ENCODE results near the gene ATM. TPM values are rescaled to one million over a fixed set of nuclear protein-coding genes. Genes with fewer than 3 reads are reported as not detected.
"Not testable (repeated sequence)": the region's sequence is repeated elsewhere in the genome, so short reads cannot be mapped to it uniquely, and the experiment has no call there.

The ATM gene
- total and polyA plus RNA-seq, 2 donors (not counting 1 experiment from before 2014, with no cell fraction given), result 111 to 446 TPM

- intact Hi-C loops (cut with micrococcal nuclease), result no loop called here
- POLR2A ChIA-PET, result no interaction called here
- WGBS (ENCODE audit: insufficient coverage), result no CpG with 5 or more reads among the region's 1 CpG
Measured at GRCh38 chr11:108393046-108393445, 170.2 kb downstream of the ATM start.

GRCh38 chr11:108394744-108395284, 171.9 kb downstream of the ATM start:
- no peaks in the 10 kb centered on the region for H3K9me3 ChIP-seq (ENCODE audit: control extremely low read depth in 1 of 3, control insufficient read depth in 2 of 3, insufficient read depth in 1 of 3, low read length in 2 of 3)
- no peaks in the 10 kb centered on the region for H4K20me1 ChIP-seq (ENCODE audit: control insufficient read depth, insufficient read depth, low read length, poor library complexity, severe bottlenecking)
- no peaks in the 10 kb centered on the region for H3K27me3 ChIP-seq (replicated peaks in 1 of 4; ENCODE audit: control extremely low read depth in 1 of 4, control insufficient read depth in 3 of 4, insufficient read depth in 4 of 4, low read length in 3 of 4)
- H3K36me3 ChIP-seq (replicated peaks in 1 of 2; ENCODE audit: control extremely low read depth in 1 of 2, control insufficient read depth in 1 of 2, extremely low read depth in 1 of 2, insufficient read depth in 2 of 2, low read length in 1 of 2), result no peaks in the 10 kb centered on the region
- Mint-ChIP-seq H3K4me3 (no peak overlapping the region), H3K9me3 (ENCODE audit: insufficient read depth) (no peaks in the 10 kb centered on the region), H3K27ac (no peak overlapping the region), H3K4me1 (no peaks in the 10 kb centered on the region), H3K27me3 (no peaks in the 10 kb centered on the region)
- intact Hi-C loops (cut with micrococcal nuclease), result no loop called here
- H2AFZ ChIP-seq (ENCODE audit: insufficient read depth, low read depth, low read length, poor library complexity, severe bottlenecking), result no peak overlapping the region
- H3K4me2 ChIP-seq (replicated peaks; ENCODE audit: low read depth, low read length, poor library complexity, severe bottlenecking), result no peak overlapping the region
- TF ChIP-seq EZH2 (IDR thresholded peaks at IDR 0.05; ENCODE audit: borderline replicate concordance, insufficient read depth, low read depth, low read length, poor library complexity, severe bottlenecking), result no peak
- TF ChIP-seq CTCF (IDR thresholded peaks at IDR 0.05), result no peak
- H3K79me2 ChIP-seq (ENCODE audit: control insufficient read depth, insufficient read depth, low read length), result no peaks in the 10 kb centered on the region
- no peak overlapping the region for H3K9ac ChIP-seq (ENCODE audit: low read length)
- WGBS (ENCODE audit: insufficient coverage), result no CpG with 5 or more reads among the region's 4 CpGs
- ATAC-seq (ENCODE audit: low read depth) (no peak), DNase-seq (no peak)
- no peak overlapping the region for H3K27ac ChIP-seq (ENCODE audit: low read length in 2 of 2)
- no peaks in the 10 kb centered on the region for H3K4me1 ChIP-seq (ENCODE audit: control insufficient read depth in 2 of 2, insufficient read depth in 2 of 2, low read length in 2 of 2)
- CTCF ChIA-PET, result no interaction called here
- POLR2A ChIA-PET, result no interaction called here
- no peak overlapping the region for H3K4me3 ChIP-seq (ENCODE audit: control extremely low read depth in 1 of 5, extremely low read depth in 1 of 5, insufficient read depth in 1 of 5, low read depth in 2 of 5, low read length in 4 of 5)

More at GRCh38 chr11:108393046-108393445, 170.2 kb downstream of the ATM start:
- CTCF ChIA-PET, result no interaction called here
- DNase-seq (no peak), ATAC-seq (ENCODE audit: low read depth) (no peak)
- H3K4me3 ChIP-seq (ENCODE audit: control extremely low read depth in 1 of 5, extremely low read depth in 1 of 5, insufficient read depth in 1 of 5, low read depth in 2 of 5, low read length in 4 of 5), result no peak overlapping the region
- no peak overlapping the region for H3K9ac ChIP-seq (ENCODE audit: low read length)
- Mint-ChIP-seq H3K27me3 (no peaks in the 10 kb centered on the region), H3K4me1 (no peaks in the 10 kb centered on the region), H3K4me3 (no peak overlapping the region), H3K27ac (no peak overlapping the region), H3K9me3 (ENCODE audit: insufficient read depth) (no peaks in the 10 kb centered on the region)
- no peaks in the 10 kb centered on the region for H4K20me1 ChIP-seq (ENCODE audit: control insufficient read depth, insufficient read depth, low read length, poor library complexity, severe bottlenecking)
- no peaks in the 10 kb centered on the region for H3K36me3 ChIP-seq (replicated peaks in 1 of 2; ENCODE audit: control extremely low read depth in 1 of 2, control insufficient read depth in 1 of 2, extremely low read depth in 1 of 2, insufficient read depth in 2 of 2, low read length in 1 of 2)
- no peak overlapping the region for H3K27ac ChIP-seq (ENCODE audit: low read length in 2 of 2)
- H3K27me3 ChIP-seq (replicated peaks in 1 of 4; ENCODE audit: control extremely low read depth in 1 of 4, control insufficient read depth in 3 of 4, insufficient read depth in 4 of 4, low read length in 3 of 4), result no peaks in the 10 kb centered on the region
- H3K4me1 ChIP-seq (ENCODE audit: control insufficient read depth in 2 of 2, insufficient read depth in 2 of 2, low read length in 2 of 2), result no peaks in the 10 kb centered on the region
- H2AFZ ChIP-seq (ENCODE audit: insufficient read depth, low read depth, low read length, poor library complexity, severe bottlenecking), result no peak overlapping the region
- no peaks in the 10 kb centered on the region for H3K79me2 ChIP-seq (ENCODE audit: control insufficient read depth, insufficient read depth, low read length)
- TF ChIP-seq CTCF (IDR thresholded peaks at IDR 0.05), result no peak
- TF ChIP-seq EZH2 (IDR thresholded peaks at IDR 0.05; ENCODE audit: borderline replicate concordance, insufficient read depth, low read depth, low read length, poor library complexity, severe bottlenecking), result no peak
- no peak overlapping the region for H3K4me2 ChIP-seq (replicated peaks; ENCODE audit: low read depth, low read length, poor library complexity, severe bottlenecking)
- no peaks in the 10 kb centered on the region for H3K9me3 ChIP-seq (ENCODE audit: control extremely low read depth in 1 of 3, control insufficient read depth in 2 of 3, insufficient read depth in 1 of 3, low read length in 2 of 3)

GRCh38 chr11:108396672-108397071, 173.8 kb downstream of the ATM start:
- DNase-seq; H2AFZ ChIP-seq (ENCODE audit: insufficient read depth, low read depth, low read length, poor library complexity, severe bottlenecking); H3K9me3 ChIP-seq (ENCODE audit: control extremely low read depth in 1 of 3, control insufficient read depth in 2 of 3, insufficient read depth in 1 of 3, low read length in 2 of 3); H3K4me1 ChIP-seq (ENCODE audit: control insufficient read depth in 2 of 2, insufficient read depth in 2 of 2, low read length in 2 of 2); H3K27ac ChIP-seq (ENCODE audit: low read length in 2 of 2); POLR2A ChIA-PET; H3K4me1 Mint-ChIP-seq; H3K79me2 ChIP-seq (ENCODE audit: control insufficient read depth, insufficient read depth, low read length); H3K4me2 ChIP-seq (replicated peaks; ENCODE audit: low read depth, low read length, poor library complexity, severe bottlenecking); H3K36me3 ChIP-seq (replicated peaks in 1 of 2; ENCODE audit: control extremely low read depth in 1 of 2, control insufficient read depth in 1 of 2, extremely low read depth in 1 of 2, insufficient read depth in 2 of 2, low read length in 1 of 2); H3K27me3 ChIP-seq (replicated peaks in 1 of 4; ENCODE audit: control extremely low read depth in 1 of 4, control insufficient read depth in 3 of 4, insufficient read depth in 4 of 4, low read length in 3 of 4); H3K9me3 Mint-ChIP-seq (ENCODE audit: insufficient read depth); intact Hi-C loops (cut with micrococcal nuclease); CTCF ChIA-PET; H3K4me3 ChIP-seq (ENCODE audit: control extremely low read depth in 1 of 5, extremely low read depth in 1 of 5, insufficient read depth in 1 of 5, low read depth in 2 of 5, low read length in 4 of 5); ATAC-seq (ENCODE audit: low read depth); H4K20me1 ChIP-seq (ENCODE audit: control insufficient read depth, insufficient read depth, low read length, poor library complexity, severe bottlenecking); H3K27ac Mint-ChIP-seq; H3K27me3 Mint-ChIP-seq; H3K9ac ChIP-seq (ENCODE audit: low read length); H3K4me3 Mint-ChIP-seq: not testable (repeated sequence)
- WGBS (ENCODE audit: insufficient coverage), result 100% methylated on average over 1 of the region's 6 CpGs
